Upper lobe of left lung (tissue), 4 donors: ENCODE measurements around the gene SPINT3.

ENCODE experiments used
- CTCF ChIP-seq, 6 experiments: fragments of 450-650 bp in 4 of 6; fragments of 200-600 bp in 2 of 6; sonication (generic) in 2 of 6; IDR thresholded peaks; one replicate each; pipeline ENCODE4 v1.5.1; 2016 to 2019; ENCODE audit warnings: antibody characterized with exemption in 6 of 6
- EP300 ChIP-seq, 4 donors: sonication (generic); formaldehyde crosslinking; IDR thresholded peaks; one replicate each; pipeline ENCODE4 v1.5.1; 2017; ENCODE audit warnings: antibody characterized with exemption in 4 of 4, control low read depth in 2 of 4
- POLR2A ChIP-seq, 4 donors: fragments of 450-650 bp; IDR thresholded peaks; one replicate each; pipeline ENCODE4 v1.5.1; 2016 to 2017; ENCODE audit warnings: antibody characterized with exemption in 4 of 4, mild to moderate bottlenecking in 2 of 4
- POLR2AphosphoS5 ChIP-seq, 2 donors: sonication (generic); formaldehyde crosslinking; IDR thresholded peaks; one replicate each; pipeline ENCODE4 v1.5.1; 2017; ENCODE audit warnings: antibody characterized with exemption in 2 of 2

- no peak for TF ChIP-seq POLR2AphosphoS5 (IDR thresholded peaks at IDR 0.05)
- TF ChIP-seq CTCF (IDR thresholded peaks at IDR 0.05), result no peak
- TF ChIP-seq POLR2A (IDR thresholded peaks at IDR 0.05), result no peak
- TF ChIP-seq EP300 (IDR thresholded peaks at IDR 0.05), result no peak
These were observed 19.9 kb downstream of the SPINT3 start for GRCh38 chr20:45495501-45495941.
